GM18861 (cell line): ENCODE data around the gene CDK5RAP2.

Source experiments
- ATAC-seq: cut with Tn5 transposase; IDR thresholded peaks from one replicate; pipeline ENCODE4 v1.9.1; 2021; ENCODE audit not compliant: unreplicated experiment

The CDK5RAP2 gene

GRCh38 chr9:120386390-120387131 is 193.4 kb downstream of the CDK5RAP2 start:
- ATAC-seq, result no peak

GRCh38 chr9:120385606-120386389 is 194.2 kb downstream of the CDK5RAP2 start:
- no peak for ATAC-seq

- no peak for ATAC-seq
These were observed 195.1 kb downstream of the CDK5RAP2 start for GRCh38 chr9:120384925-120385272.

- no peak for ATAC-seq
These were observed 195.7 kb downstream of the CDK5RAP2 start for GRCh38 chr9:120383999-120384924.

GRCh38 chr9:120383611-120383998 is 196.4 kb downstream of the CDK5RAP2 start:
- no peak for ATAC-seq

- ATAC-seq, result no peak
These were observed 197.5 kb downstream of the CDK5RAP2 start for GRCh38 chr9:120382453-120382852.

- ATAC-seq, result no peak
These were observed 198.1 kb downstream of the CDK5RAP2 start for GRCh38 chr9:120381839-120382238.

- ATAC-seq, result no peak
These were observed 200.4 kb downstream of the CDK5RAP2 start for GRCh38 chr9:120379611-120380010.

- no peak for ATAC-seq
These were observed 201.3 kb downstream of the CDK5RAP2 start for GRCh38 chr9:120378680-120379079.

GRCh38 chr9:120377268-120378159 is 202.5 kb downstream of the CDK5RAP2 start:
- ATAC-seq, result no peak

- ATAC-seq, result no peak
These were observed 203.9 kb downstream of the CDK5RAP2 start for GRCh38 chr9:120376101-120376500.

GRCh38 chr9:120375316-120375715 is 204.7 kb downstream of the CDK5RAP2 start:
- no peak for ATAC-seq

GRCh38 chr9:120374817-120375216 is 205.2 kb downstream of the CDK5RAP2 start:
- no peak for ATAC-seq

GRCh38 chr9:120374239-120374638 is 205.7 kb downstream of the CDK5RAP2 start:
- no peak for ATAC-seq

GRCh38 chr9:120372040-120372439 is 207.9 kb downstream of the CDK5RAP2 start:
- no peak for ATAC-seq

- no peak for ATAC-seq
These were observed 210.3 kb downstream of the CDK5RAP2 start for GRCh38 chr9:120369608-120370220.

- ATAC-seq, result no peak
These were observed 211.2 kb downstream of the CDK5RAP2 start for GRCh38 chr9:120368799-120369198.

GRCh38 chr9:120366644-120367019 is 213.3 kb downstream of the CDK5RAP2 start:
- ATAC-seq, result no peak

GRCh38 chr9:120365386-120365785 is 214.6 kb downstream of the CDK5RAP2 start:
- ATAC-seq, result no peak

GRCh38 chr9:120363697-120364096 is 216.3 kb downstream of the CDK5RAP2 start:
- ATAC-seq, result no peak
